GM18526 (cell line): Measurements from ENCODE around the gene ACOD1.

Source experiments
- POLR2A ChIP-seq: IDR thresholded peaks from 3 replicates; pipeline ENCODE4 v1.6.1; 2011; ENCODE audit not compliant: insufficient read length; ENCODE audit errors: extremely low read depth

ACOD1 gene

DNA sequence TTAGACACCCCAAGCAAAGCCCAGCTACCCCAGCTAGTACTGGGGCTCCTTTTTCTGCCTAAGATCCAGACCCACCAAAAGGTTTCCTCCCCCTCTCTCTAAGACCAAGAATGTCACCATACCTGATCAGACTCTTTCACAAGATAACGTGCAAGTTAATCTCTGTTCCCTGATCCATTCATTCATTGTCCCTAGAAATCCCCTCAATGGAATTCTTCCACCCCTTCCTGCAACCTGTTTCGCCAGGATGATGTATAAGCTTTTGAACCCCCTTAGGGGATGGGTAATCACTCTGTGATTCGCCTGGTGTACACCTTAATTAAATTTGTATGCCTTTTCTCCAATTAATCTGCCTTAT is 26.3 kb downstream of the ACOD1 start:
- no peak for TF ChIP-seq POLR2A

GRCh38 chr13:76975863-76976262 is 27.6 kb downstream of the ACOD1 start:
- no peak for TF ChIP-seq POLR2A

DNA sequence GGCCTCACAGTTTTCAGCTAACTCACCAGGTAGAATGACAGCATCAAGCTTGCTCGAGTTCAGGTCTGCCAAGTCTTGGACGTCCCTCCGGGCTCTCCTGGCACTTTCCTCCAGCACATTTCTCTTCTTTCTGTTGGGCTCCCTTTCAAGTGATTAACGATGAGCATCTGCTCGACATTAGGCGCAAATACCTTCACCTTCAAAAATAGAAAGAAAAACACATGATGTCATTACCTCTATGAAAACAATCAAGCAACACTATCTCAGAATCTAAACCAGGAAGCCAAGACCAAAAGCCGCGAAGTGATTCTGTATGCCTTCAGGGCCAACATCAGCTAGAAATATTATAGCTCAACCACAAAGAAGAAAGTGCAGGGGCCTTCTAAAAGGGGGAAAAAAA is 28.2 kb downstream of the ACOD1 start:
- TF ChIP-seq POLR2A: no peak

DNA sequence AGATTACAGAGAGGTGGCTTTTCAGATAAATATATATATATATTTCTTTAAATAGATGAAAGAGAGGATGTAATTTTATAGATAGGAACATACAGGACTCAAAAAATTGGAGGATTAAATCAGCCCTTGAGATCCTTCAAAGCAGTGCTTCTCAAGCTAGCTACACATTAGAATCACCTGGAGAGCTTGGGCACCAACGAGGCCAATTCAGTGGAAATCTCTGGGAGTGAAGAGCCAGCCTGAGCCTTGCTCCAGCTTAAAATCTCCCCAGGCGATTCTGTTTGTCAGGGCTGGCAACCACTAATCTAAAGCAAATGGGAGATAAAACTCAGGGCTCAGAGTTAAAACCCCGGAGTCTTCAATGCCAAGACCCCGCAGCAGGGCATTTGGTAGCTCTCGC is 28.6 kb downstream of the ACOD1 start:
- TF ChIP-seq POLR2A: no peak

GRCh38 chr13:76980075-76980718 is 31.9 kb downstream of the ACOD1 start:
- TF ChIP-seq POLR2A: no peak

DNA sequence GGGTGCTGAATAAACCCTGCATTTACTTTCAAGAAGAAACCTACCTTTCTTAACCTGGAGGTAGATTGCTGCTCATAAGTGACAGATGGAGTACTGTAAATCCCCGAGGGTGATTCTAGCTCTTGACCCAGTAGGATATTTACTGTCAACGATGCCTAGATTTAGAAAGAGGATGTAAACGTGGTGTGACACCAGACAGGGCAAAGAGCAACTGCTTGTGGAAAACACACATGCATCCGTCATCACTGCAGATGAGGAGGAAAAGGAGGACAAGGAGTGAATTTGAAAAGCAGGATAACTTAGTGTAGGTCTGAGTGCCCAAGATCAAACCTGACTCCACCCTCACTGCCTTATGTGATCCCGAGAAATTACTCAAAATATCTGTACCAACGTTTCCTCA is 33.8 kb downstream of the ACOD1 start:
- no peak for TF ChIP-seq POLR2A

DNA sequence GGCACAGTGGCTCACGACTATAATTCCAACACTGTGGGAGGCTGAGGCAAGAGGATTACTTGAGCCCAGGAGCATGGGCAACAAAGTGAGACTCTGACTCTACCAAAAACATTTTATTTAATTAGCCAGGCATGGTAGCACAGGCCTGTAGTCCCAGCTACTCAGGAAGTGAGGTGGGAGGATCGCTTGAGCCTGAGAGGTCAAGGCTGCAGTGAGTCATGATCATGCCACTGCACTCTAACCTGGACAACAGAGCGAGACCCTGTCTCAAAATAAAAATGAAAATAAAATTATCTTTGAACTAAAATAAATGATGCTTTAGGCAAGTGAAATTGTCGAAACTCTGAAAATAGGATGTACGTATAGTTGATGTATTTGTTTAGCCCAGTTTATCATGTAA is 35.4 kb downstream of the ACOD1 start:
- TF ChIP-seq POLR2A: no peak

GRCh38 chr13:76991432-76991795 is 43.1 kb downstream of the ACOD1 start:
- TF ChIP-seq POLR2A: no peak

- peak; percentile 98 for TF ChIP-seq POLR2A
These were observed 43.7 kb downstream of the ACOD1 start, which contains the start of gene CLN5 for GRCh38 chr13:76991796-76992547. TSS of gene CLN5 (plus strand) at chr13:76992081. CDS start at chr13:76992099, 18 bp downstream.

- TF ChIP-seq POLR2A: no peak
These were observed 44.3 kb downstream of the ACOD1 start for GRCh38 chr13:76992548-76993001.

GRCh38 chr13:76993021-76993420 is 44.7 kb downstream of the ACOD1 start:
- TF ChIP-seq POLR2A: no peak

DNA sequence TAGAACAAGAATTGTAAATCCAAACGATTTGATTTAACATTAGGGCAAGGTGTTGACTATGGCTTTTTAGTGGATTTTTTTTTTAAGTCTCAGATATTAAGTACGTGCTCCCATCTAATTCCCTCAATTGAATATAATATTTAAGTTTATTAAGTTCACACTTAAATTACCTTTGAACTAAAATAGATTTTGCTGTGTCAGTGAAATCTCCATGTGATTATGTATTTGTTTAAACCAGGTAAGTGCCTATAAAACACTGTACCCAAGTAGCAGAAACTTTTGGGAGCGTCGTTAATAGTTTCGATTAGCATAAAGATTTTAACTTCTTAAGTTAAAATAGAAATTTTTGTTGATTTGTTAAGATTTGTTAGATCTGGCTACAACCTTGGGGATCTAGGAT is 45.2 kb downstream of the ACOD1 start:
- TF ChIP-seq POLR2A: no peak

GRCh38 chr13:76994281-76994680 is 46.0 kb downstream of the ACOD1 start:
- TF ChIP-seq POLR2A: no peak

- TF ChIP-seq POLR2A: no peak
These were observed 52.2 kb downstream of the ACOD1 start for GRCh38 chr13:77000475-77000874.

DNA sequence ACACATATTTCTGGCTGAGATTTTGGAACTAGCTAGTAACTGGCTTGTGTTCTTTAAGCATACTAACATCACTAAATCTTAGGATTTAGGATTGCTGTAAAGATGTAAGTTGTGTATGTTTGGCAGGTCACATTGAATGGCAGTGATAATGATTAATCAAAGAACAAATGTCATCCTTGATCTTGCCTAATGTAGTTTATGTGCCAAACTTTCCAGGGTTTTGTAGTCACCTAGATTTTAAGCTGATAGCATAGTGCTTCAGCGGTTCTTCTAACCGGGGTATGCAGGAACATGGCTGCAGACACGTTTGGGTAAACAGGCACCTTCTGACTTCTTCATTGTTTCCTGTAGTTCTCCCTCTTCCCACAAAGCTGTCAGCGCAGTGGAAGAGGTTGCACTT is 53.2 kb downstream of the ACOD1 start:
- TF ChIP-seq POLR2A: no peak

DNA sequence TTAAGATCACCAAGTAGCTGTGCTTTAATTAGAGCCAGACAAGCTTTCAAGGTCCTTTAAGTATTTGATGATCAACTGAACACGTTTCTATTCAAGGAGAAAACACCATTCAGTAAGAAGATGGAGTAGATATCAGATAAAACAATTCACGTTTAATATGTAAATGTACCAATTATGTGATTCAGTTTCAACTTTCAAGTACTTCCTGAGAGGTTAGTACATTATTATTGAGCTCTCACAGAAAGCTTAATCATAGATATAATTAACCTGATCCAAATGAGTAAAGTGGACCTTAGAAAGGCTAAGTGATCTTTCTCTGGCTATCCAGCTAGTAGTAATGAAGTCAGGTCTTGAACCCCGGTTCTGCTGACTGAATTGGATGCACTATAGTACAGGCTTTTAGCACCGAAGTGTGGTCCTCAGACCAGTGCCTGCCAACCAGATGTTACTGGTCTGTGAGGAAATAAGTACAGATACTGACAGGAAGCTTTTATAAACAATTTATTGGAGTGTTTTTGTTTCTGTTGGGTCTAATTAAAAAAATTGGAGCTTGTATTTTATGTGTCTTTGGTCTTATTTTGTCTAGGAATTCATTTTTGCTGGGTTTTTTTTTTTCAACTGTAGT is 53.8 kb downstream of the ACOD1 start:
- TF ChIP-seq POLR2A: no peak
